BJ (cell line): ENCODE data around the gene LZTR1. TPM values are rescaled to one million over a fixed set of nuclear protein-coding genes. Genes with fewer than 3 reads are reported as not detected.

Experiments used
- CTCF ChIA-PET: fragments of 350-600 bp; formaldehyde crosslinking; extraction: SDS; loops from one replicate; lab custom pipeline; 2021; ENCODE audit warnings: antibody characterized with exemption, inconsistent platforms; lab: Yijun Ruan, JAX
- POLR2A ChIA-PET: fragments of 300-600 bp; sonication (Branson Sonifier 250); formaldehyde crosslinking; extraction: SDS; loops from one replicate; lab custom pipeline; 2021; ENCODE audit warnings: antibody characterized with exemption; lab: Charles Lee
- DNase-seq: peaks from one replicate; pipeline ENCODE4 v3.0.0-alpha.2; 2011; ENCODE audit warnings: low read depth
- H3K27me3 ChIP-seq: 2 replicates; pipeline ENCODE4 v1.6.0; 2011; ENCODE audit warnings: low read length; ENCODE audit not compliant: control insufficient read depth, insufficient read depth
- H3K36me3 ChIP-seq: 2 replicates; pipeline ENCODE4 v1.5.1; 2011; ENCODE audit warnings: low read length; ENCODE audit not compliant: control insufficient read depth, insufficient read depth
- H3K4me3 ChIP-seq: 2 replicates; pipeline ENCODE4 v1.5.1; 2011; ENCODE audit warnings: low read depth, mild to moderate bottlenecking, control low read depth, low read length
- CTCF ChIP-seq: IDR thresholded peaks from 2 replicates; pipeline ENCODE4 v1.5.1; 2011; ENCODE audit warnings: low read depth, mild to moderate bottlenecking, control low read depth, inconsistent platforms, low read length, moderate library complexity; ENCODE audit not compliant: insufficient read depth
- polyA plus RNA-seq: library from polyadenylated mRNA; depleted of rRNA; stranded (reverse); fragments of >200 nt; gene quantifications from 2 replicates; pipeline ENCODE4 v1.2.3, GENCODE V29; 2011

Gene LZTR1
- polyA plus RNA-seq, 1 experiment = 45.9 TPM

- CTCF ChIA-PET = interaction anchor here (0.7 to 1.8 kb wide), 4 partner anchors 9 to 88 kb away, joined by 3 to 9 read pairs (median 4); no protein-coding TSS in a partner anchor
- no peaks in the 10 kb centered on the region; the same call in 1 of the 2 replicates for H3K27me3 ChIP-seq
- POLR2A ChIA-PET = no interaction called here
- no peak overlapping the region for H3K4me3 ChIP-seq
- no peaks in the 10 kb centered on the region for H3K36me3 ChIP-seq
- no peak for DNase-seq
- no peak for TF ChIP-seq CTCF
These were observed 8.3 kb upstream of the LZTR1 start for GRCh38 chr22:20973634-20974286.

GRCh38 chr22:20974336-20974955 is 7.7 kb upstream of the LZTR1 start:
- no peak overlapping the region for H3K4me3 ChIP-seq
- ChIA-PET CTCF (interaction anchor here (0.7 to 1.7 kb wide), 4 partner anchors 9 to 89 kb away, joined by 3 to 8 read pairs (median 4); no protein-coding TSS in a partner anchor), POLR2A (no interaction called here)
- no peaks in the 10 kb centered on the region; the same call in 1 of the 2 replicates for H3K27me3 ChIP-seq
- TF ChIP-seq CTCF = no peak
- DNase-seq = no peak
- no peaks in the 10 kb centered on the region for H3K36me3 ChIP-seq

- CTCF ChIA-PET = interaction anchor here (0.7 to 1.9 kb wide), 4 partner anchors 14 to 125 kb away, joined by 3 to 8 read pairs (median 4); no protein-coding TSS in a partner anchor
- POLR2A ChIA-PET = no interaction called here
- TF ChIP-seq CTCF = no peak
These were observed 6.4 kb upstream of the LZTR1 start for GRCh38 chr22:20975541-20976290.

GRCh38 chr22:20976291-20976877 is 5.7 kb upstream of the LZTR1 start:
- DNase-seq = no peak
- no peak for TF ChIP-seq CTCF
- ChIA-PET POLR2A (no interaction called here), CTCF (interaction anchor here (1.0 to 1.9 kb wide), 3 partner anchors 14 to 91 kb away, joined by 3 to 8 read pairs (median 5); no protein-coding TSS in a partner anchor)
- Histone ChIP-seq H3K27me3 (no peaks in the 10 kb centered on the region; the same call in 1 of the 2 replicates), H3K36me3 (no peaks in the 10 kb centered on the region), H3K4me3 (no peak overlapping the region)

More at GRCh38 chr22:20975541-20976290, 6.4 kb upstream of the LZTR1 start:
- Histone ChIP-seq H3K27me3 (no peaks in the 10 kb centered on the region; the same call in 1 of the 2 replicates), H3K36me3 (no peaks in the 10 kb centered on the region), H3K4me3 (no peak overlapping the region)
- DNase-seq = no peak
